AG08395 (cell line): Measurements from ENCODE around the gene PDLIM5.
"Not testable (repeated sequence)": the region's sequence is repeated elsewhere in the genome, so short reads cannot be mapped to it uniquely, and the experiment has no call there.

Experiments used
- DNase-seq: peaks from one replicate; pipeline ENCODE4 v3.0.0; 2012; ENCODE audit warnings: mixed read lengths, low spot score

PDLIM5 gene

DNA sequence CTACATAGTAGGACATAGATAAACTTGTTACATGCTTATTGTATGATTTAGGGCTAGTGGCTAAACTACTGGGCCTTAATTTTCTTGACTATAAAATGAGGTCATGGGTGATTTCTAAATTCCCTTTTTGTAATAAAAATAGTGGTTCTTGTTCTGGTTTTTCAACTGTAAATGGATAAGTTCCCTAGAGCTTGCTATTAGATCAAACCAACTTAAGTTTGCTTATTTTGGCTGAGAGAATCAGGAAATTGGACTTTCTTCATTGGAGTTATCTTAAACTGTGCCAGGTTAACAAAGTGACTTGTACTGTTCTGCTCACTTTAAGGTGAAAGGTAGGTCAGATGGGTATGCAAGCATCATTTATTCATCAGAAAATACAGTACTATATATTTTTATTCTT, 78.3 kb downstream of the PDLIM5 start:
- DNase-seq = no peak

DNA sequence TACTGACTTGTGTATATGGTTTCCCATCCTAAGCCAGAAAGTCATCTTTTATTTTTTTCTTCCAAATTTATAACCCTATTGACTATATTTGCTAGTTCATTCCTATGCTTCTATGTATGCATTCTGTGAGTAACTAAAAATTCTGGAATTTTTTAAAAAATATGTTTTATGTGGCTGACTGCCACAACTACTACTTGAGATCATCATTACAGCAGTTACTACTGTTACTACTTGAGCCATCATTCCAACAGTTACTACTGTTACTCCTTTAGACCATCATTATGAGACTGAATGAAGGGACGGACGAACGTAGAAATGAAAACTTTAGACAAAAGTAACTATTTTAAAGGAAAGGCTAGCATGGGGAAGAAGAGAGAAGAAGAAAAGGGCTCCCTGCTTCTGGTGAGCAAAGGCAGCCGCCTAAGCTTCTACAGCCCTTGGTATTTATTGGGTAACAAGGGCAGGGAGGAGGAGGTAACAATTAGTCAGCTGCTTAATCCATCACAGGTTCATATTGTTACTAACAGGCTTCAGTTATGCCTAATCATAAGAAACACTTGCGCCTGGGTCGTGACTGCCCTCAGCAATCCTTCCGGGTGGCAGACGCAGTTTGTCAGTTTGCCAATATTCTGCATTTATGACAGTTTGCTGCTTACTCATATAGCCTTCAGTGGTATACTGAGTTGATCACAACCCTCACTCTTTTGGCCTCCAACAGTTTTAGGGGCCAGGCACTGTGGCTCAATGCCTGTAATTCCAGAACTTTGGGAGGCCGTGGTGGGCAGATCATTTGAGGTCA, 80.4 kb downstream of the PDLIM5 start:
- no peak for DNase-seq

DNA sequence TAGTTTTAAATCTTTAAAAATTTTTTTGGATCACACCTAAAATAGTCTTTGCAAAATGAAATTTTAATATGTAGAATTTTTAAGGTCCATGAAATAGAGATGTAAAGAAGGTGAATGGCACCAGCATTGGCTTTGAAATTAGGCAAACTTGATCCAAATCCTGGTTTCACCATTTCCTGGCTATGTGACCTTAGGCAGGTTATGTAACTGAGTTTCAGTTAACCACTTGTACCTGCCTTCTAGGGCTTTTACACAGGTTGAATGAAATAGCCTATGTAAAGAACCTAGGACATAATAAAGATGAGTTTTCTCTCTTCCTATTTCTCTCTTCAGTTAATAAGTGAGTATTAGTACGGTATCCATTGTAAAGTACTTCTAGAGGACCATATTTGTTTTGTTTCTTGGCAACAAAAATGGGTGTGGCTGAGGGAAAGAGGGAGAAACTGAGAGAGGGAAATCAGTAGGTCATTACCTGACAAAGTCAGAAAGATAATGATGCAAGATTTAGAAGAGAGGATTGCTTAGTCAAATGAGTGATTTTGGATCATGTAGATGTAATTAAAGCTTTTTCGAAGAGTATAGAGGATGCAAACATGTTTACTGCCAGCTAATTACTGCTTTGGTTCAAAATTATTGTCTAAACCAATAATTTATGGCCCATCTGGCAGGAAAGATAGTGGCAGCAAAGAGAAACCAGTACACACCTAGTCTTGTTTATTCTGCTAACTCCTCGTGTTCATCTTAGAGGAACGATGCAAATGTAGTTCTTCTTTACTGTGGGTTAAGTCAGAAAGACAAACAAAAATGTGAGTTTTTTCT, 81.9 kb downstream of the PDLIM5 start:
- no peak for DNase-seq

DNA sequence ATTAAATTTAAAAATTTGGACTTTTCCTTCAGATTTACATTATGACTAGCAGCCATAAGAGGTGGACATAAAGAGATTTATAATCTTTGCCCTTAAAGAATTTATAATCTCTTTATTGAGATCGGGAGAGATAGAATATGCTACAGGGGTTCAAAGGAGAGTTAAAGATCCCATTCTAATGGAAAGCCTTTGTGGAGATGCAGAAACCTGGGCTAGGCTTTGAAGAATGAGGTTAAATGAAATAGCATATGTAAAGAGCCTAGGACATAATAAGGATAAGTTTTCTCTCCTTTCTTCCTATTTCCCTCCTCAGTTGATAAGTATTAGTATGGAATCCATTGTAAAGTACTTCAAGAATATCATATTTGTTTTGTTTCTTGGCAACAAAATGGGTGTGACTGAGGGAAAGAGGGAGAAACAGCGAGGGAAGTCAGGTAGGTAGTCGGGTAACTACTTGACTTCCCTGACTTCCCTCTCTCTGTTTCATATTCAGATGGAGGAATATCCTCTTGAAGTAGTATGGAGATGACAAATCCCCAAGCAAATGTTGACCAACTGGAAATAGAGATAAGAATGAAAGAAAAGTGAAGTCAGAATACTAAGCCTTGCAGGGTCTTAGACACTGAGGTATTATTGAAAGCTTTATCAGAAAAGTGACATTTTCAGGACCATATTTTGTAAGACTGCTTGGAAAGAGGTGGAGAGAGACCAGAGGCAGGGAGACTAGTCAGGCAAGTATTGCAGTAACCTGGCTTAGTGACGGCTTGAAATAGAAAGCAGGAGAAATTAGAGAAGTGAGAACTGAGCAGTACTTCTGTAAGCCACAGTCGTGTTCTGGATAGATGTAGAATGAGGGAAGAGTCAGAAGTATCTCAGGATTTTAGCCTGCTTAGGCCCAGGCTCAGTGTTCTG, 82.9 kb downstream of the PDLIM5 start:
- DNase-seq = no peak

DNA sequence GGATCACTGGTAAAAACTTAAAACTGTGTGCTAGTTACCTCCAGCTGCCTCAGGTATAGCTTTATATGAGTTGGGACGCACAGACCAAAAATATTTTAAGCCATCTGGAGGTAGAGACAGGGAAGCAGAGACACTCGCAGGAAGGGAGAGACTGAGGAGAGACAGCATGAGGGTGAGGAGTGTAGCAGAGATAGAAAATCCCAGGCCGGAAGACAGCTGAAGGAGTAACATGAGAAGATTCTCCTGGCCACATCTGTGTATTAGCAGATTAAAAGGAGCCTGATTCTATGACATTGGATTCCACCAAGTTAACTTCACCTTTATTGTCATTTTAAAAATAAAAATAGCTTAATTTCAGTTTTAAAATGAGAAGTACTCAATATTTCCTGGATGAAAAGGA, 84.3 kb downstream of the PDLIM5 start:
- DNase-seq = no peak

DNA sequence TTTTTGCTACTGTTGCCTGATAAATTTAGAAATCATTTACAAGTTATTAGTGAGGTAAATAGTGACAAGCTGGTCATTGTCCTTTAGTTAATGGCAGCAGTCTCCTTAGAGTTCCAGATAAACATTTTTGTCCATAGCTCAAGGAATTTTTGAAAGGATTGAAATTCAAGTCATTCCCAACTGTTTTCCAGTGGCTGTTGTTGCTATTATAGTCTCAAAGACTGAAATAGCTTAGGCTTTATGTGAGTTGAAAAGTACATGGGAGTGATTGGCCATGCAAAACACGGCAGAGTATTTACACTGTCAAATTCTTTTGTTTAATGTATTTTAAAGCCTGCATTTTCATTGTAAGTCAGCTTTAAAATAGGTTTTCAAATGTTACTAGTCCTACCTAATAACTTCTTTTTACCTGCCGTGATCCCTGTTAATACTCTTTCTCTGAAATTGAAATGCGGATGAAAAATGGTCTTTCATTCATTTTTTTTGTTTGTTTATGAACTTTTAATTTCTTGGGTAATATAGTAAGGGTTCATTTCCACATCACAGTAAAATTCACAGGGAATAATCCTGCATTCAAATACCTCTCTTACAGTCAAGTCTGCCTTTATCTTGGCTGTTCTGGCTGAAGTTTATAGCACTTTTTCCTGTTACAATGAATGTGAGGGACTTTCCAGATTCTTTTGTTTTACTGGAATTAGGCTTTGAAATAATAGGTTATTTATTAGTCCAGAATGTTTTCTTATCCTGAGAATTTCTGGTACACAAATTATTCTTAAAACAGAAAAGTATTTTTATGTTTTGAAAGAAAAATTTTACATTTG, 85.1 kb downstream of the PDLIM5 start:
- DNase-seq = no peak

DNA sequence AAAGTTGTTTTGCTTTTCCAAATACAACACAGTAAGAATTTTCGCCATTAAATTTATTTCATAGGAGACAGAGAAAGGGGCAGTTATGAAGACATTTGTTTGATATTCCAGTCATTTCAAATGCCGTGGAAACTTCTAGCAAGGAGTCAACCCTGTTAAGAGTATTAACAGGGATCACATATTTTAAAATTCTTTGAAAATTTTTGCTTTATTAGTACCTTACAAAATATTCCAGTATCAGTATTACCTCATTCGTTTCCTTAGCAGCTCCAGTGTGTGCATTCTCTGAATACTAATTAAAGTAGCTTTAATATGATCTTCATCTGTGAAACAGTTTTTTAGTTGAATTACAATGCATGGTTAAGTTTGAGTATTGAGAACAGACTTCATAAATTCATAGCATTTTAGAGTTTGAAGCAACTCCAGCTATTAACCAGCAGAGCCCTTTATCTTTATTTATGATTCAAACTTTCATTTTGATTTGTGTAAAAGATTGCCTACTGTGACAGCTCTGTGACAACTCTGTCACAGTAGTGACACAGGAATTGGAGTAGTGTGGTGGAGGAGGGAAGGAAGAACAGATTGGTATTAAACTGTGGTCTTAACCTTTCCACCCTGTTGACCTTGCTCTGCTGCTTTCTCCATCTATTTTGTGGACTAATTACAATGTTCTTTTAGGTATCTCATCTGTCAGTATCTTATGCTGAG, 86.3 kb downstream of the PDLIM5 start:
- DNase-seq = no peak

DNA sequence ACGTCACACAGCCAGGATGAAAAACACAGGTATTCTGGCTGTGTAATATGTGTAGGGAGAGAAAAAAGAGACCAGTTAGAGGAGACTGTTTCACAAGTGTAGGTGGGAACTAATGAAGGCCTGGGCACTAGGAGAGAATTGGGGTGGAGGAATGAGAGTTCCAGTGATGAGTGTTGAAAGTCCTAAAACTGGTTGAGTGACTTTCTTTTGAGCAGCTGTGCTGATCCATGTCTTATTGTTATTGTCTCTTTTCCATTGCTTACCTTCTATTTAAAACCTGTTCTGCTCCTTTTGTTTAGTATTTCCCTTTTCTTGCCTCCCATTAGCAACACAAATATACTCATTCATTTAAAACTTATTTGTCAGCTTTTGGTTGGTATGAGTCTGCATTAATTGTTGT, 88.7 kb downstream of the PDLIM5 start:
- no peak for DNase-seq

DNA sequence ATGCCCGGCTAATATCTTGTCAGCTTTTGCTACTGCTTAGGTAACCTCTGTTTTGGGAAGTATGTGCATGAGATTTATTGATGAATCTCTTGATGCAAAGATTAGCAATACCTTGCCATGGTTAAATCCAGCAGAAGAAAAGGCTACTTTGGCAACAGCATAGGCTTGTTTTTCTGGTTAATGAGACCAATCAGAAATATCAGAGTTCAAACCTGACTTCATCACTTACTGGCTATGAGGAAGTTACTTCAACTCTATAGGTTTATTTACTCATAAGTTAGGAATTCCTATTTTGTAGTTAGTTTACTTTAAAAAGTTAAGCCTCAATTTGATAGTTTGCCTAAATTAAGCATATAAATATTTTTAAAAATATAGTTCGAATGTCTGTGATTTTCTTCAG, 93.1 kb downstream of the PDLIM5 start:
- DNase-seq = no peak

DNA sequence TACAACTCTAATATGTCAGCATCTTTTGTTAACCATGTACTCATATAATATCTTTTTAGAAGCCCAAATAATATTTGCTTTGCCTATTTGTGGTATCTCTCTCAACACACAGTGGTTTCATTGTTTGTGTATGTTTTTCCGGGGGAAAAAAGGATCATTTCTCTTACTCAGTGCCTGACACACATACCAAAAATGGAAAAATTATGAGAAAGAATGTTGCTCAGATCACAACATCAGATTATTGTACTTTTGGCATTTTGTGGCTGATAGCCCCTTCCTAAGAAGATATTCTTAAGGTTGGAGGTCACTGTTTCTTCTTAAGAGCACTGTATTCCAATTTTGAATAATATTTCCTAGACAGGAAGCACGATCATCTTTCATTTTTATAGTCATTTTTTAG, 93.6 kb downstream of the PDLIM5 start:
- peak; percentile 43 for DNase-seq

DNA sequence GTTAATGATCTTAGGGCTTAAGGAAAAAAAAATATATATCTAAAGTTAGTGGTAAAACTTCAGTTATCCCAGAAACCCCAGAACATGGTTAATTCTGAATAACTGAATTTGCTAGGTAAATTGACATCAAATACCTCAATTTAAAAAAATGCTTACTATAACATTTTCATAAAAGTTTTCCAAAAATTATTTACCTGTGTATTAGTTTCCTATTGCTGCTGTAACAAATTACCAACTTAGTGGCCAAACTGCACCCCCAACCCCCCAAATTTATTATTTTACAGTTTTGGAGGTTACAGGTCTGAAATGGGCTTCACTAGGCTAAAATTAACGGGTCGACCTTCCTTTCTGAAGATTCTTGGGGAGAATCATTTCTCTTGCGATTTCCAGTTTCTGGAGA, 95.2 kb downstream of the PDLIM5 start:
- DNase-seq = no peak

DNA sequence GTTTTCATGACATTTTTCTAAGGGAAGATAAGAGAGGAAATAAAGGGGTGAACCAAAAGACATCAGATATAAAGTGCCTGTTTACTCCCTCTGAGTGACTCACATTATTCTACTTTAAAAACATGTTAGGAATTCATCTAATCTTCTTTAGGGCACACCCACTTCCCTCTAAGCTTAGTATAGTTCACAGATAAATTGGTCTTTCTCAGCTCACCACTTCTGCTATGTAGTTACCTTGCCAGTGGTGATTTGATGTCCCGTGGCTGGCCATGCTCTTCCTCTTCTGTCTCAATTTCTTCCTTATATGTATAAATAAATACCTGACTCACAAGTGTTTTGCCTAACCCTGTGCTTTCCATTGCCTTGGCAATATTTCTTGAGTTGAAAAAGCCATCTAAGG, 96.8 kb downstream of the PDLIM5 start:
- peak; percentile 62 for DNase-seq

DNA sequence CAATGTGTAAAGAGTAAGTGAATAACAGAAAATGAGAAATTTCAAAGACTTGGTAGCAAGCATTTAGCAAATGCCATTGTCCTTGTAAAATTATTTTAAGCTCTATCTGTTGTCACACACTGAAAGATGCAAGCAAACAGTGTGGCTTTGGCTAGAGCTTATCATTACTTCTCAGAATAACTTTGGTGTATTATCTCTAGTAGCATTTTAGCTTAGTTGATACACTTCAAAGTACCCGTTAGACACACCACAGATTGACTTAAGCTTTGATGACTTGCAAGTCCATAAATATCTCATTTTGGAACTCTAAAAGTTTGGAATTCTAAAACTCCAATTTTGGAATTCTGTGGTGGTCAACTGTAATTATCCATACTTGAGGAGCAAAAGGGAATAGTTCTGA, 98.6 kb downstream of the PDLIM5 start:
- no peak for DNase-seq

DNA sequence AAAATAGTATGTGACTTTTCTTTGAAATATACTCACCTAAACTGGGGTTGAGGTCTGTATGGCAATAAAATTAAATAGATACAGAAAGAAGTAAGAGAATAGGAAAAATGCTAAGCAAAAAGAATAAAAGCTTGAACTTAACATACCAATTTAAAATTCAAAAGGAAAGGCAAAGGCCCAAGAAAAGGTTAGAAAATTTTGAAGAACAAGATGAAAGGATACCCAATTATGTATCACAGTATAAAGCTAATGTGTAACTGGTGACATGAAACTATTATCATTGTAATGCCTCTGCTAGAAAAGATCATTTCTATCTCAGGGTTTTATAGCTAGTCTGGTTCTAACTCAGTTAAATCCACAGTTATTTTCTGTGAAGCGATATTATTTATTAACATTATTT, 99.1 kb downstream of the PDLIM5 start:
- DNase-seq = no peak

DNA sequence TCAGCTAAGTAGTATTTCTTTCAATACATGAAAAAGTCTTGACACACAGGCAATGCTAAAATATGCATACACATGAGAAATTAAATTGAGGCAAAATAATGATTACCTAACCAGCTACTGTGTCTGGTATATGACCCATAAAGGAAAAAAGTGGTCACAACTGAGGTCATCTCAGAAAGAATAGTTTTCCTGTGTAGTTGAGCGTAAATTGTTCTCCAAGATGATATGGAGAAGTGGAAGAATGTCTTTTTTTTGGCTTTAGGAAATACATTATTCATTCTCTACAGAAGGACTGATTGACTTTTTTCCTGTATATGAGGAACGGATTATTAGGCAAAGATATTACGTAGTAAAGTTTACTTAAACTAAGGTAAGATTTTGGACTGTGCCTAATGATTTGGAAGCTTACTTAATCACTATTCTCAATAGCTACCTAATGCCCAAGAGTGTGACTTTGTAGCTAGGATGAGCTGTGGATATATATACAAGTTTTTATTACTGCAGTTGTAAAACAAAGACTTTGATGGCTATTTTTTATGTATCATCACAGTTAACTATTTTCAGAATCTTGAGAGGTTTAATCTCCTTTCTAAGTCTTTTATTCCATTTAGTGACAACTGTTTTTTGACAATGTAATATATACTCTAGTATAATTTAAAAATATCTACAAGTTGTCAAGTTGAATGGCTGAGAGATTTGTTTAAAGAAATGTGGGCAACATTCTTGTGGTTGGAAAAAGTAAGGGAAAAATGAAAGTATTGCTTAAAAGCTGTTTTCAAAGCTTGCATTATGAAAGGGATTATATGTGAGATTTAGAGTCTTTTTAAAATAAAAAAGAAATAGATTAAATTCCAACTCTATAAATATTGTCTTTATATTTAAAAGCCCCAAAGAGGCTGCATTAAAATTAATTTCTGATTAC, 100.2 kb downstream of the PDLIM5 start:
- DNase-seq = no peak

DNA sequence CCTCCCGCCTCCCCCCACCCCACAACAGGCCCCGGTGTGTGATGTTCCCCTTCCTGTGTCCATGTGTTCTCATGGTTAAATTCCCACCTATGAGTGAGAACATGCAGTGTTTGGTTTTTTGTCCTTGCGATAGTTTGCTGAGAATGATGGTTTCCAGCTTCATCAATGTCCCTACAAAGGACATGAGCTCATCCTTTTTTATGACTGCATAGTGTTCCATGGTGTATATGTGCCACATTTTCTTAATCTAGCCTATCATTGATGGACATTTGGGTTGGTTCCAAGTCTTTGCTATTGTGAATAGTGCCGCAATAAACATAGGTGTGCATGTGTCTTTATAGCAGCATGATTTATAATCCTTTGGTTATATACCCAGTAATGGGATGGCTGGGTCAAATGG, 104.3 kb downstream of the PDLIM5 start:
- DNase-seq = not testable (repeated sequence)

DNA sequence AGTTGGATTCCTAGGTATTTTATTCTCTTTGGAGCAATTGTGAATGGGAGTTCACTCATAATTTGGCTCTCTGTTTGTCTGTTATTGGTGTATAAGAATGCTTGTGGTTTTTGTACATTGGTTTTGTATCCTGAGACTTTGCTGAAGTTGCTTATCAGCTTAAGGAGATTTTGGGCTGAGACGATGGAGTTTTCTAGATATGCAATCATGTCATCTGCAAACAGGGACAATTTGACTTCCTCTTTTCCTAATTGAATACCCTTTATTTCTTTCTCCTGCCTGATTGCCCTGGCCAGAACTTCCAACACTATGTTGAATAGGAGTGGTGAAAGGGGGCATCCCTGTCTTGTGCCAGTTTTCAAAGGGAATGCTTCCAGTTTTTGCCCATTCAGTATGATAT, 105.9 kb downstream of the PDLIM5 start:
- not testable (repeated sequence) for DNase-seq

DNA sequence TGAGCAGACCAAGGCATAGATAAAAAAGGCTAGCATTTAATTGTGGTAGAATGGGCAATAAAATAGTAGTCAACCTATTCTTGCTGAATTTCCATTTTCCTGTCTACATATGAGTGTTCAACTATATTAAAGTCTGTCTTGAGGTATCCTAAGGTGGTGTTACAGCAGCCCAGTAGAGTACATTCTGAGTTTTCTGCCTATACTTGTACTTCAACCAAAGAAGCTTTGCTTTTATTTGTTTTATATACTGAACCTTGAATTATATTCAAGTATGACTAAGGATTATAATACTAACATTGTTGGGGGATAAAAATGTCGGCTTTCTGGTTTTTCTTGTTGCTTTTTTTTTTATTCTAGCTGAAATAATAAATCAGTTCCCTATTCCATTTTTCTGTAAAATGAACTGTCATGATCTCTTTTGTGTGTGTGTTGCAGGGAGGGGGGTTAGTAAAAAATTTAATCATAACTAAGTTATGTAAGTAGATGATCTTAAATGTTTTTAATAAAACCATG, 106.7 kb downstream of the PDLIM5 start:
- DNase-seq = no peak

DNA sequence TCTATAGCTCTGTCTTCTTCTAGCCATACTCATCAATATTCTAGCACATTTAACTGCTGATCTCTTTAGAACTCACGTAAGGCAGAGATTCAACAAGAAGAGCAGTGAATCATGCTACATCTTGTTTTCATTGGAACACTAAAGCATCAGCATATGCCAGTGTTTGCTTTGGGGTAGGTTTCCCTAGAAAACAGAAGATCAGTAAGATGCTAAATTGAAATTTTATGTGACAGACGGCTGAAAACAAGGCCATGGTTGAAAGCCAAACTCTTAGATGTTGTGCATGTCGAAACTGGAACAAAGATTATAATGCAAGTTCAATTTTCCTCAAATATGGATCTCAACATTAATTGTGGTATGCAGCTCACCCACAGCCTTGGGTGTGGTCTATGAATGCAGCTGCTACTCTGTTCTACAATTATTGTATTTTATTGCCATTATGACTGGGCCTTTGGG, 107.6 kb downstream of the PDLIM5 start:
- peak; percentile 35 for DNase-seq
